ENCODE results near the gene MYBPHL.

The MYBPHL gene

GRCh38 chr1:109263597-109264378 is 43.0 kb downstream of the MYBPHL start:
- peak; percentile 64 for DNase-seq (ENCODE audit: low read depth)

DNA sequence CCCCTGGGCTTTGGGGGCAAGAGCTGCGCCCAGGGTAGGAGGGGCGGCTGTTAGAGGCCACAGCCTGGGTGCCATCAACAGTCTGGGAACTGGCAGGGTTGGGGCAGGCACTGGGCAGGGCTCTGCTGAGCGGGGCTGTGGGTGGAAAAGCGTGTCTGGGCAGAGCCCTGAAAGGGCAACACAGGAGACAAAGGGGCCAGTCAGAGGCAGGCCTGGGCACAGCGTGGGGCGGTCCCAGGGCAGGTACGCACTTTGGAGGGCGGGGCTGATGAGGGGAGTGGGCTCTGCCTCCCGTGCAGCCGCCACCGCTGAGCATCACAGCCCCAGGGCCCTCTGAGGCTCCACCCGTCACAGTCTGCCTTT is 43.6 kb downstream of the MYBPHL start:
- no peak for DNase-seq (ENCODE audit: low read depth)

GRCh38 chr1:109262231-109263055 is 44.4 kb downstream of the MYBPHL start:
- DNase-seq (ENCODE audit: low read depth), result no peak

GRCh38 chr1:109261578-109261977 is 45.2 kb downstream of the MYBPHL start:
- DNase-seq (ENCODE audit: low read depth), result no peak

DNA sequence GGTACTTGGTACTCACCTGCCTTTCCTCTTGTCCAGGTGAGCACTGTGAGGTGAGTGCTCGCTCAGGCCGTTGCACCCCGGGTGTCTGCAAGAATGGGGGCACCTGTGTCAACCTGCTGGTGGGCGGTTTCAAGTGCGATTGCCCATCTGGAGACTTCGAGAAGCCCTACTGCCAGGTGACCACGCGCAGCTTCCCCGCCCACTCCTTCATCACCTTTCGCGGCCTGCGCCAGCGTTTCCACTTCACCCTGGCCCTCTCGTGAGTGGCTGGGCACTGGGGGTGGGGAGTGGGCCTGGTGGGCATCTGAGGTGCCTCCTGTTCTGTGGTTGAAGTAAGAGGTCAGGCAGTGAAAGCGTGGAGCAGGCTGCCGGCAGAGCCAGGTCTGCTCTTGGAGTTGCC is 45.8 kb downstream of the MYBPHL start:
- DNase-seq (ENCODE audit: low read depth), result no peak

GRCh38 chr1:109259674-109260557 is 46.9 kb downstream of the MYBPHL start:
- DNase-seq (ENCODE audit: low read depth), result no peak

DNA sequence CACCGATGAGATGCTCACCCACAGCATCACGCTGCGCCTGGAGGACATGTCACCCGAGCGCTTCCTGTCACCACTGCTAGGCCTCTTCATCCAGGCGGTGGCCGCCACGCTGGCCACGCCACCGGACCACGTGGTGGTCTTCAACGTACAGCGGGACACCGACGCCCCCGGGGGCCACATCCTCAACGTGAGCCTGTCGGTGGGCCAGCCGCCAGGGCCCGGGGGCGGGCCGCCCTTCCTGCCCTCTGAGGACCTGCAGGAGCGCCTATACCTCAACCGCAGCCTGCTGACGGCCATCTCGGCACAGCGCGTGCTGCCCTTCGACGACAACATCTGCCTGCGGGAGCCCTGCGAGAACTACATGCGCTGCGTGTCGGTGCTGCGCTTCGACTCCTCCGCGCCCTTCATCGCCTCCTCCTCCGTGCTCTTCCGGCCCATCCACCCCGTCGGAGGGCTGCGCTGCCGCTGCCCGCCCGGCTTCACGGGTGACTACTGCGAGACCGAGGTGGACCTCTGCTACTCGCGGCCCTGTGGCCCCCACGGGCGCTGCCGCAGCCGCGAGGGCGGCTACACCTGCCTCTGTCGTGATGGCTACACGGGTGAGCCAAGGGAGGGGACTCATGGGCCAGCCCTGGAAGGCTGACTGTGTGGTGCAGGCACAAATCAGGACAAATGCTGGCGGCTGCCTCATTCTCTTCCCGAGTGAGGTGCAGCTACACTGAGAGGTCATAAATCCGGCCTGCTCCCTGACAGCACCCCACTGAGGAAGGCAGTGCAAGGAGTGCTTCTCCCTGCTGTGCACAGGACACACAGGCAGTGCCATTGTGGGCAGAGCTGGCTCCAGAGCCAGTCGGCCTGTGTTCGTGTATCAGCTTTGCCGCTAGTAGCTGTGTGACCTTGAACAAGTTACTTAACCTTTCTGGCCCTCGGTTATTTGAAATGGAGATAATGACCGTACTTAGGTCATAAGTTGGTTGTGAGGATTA is 48.0 kb downstream of the MYBPHL start:
- no peak for DNase-seq (ENCODE audit: low read depth)

- no peak for DNase-seq (ENCODE audit: low read depth)
These were observed 49.0 kb downstream of the MYBPHL start for GRCh38 chr1:109257682-109258421.

DNA sequence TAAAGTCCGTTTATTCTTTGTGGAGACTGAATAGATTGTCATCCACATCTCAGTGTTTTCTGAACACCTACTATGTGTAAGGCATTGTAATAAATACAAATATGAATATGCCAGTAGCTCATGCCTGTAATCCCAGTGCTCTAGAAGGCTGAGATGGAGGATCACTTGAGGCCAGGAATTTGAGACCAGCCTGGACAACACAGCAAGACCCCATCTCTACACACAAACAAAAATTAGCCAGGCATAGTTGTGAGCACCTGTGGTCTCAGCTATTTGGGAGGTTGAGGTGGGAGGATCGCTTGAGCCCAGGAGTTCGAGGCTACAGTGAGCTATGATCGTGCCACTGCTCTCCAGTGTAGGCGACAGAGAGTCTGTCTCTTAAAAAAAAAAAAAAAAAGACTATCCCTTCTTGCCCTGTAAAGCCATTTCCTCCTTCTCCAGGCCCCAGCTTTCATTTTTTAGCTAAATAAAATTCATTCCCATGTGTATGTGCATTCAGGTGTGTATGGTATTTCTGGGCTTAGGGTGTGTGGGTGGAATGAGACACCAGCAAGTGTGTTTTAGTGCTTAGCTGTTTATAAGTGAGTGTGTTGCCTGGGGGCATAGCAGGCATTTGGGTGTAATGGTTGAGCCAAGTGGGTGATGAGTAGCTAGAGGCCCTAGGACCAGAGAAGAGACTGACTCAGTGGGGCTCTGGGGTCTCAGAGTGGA is 49.7 kb downstream of the MYBPHL start:
- DNase-seq (ENCODE audit: low read depth), result no peak

- DNase-seq (ENCODE audit: low read depth), result no peak
These were observed 50.7 kb downstream of the MYBPHL start for GRCh38 chr1:109256085-109256484.

- DNase-seq (ENCODE audit: low read depth), result no peak
These were observed 51.1 kb downstream of the MYBPHL start for GRCh38 chr1:109255678-109256077.

- DNase-seq (ENCODE audit: low read depth), result no peak
These were observed 51.6 kb downstream of the MYBPHL start for GRCh38 chr1:109255097-109255651.

DNA sequence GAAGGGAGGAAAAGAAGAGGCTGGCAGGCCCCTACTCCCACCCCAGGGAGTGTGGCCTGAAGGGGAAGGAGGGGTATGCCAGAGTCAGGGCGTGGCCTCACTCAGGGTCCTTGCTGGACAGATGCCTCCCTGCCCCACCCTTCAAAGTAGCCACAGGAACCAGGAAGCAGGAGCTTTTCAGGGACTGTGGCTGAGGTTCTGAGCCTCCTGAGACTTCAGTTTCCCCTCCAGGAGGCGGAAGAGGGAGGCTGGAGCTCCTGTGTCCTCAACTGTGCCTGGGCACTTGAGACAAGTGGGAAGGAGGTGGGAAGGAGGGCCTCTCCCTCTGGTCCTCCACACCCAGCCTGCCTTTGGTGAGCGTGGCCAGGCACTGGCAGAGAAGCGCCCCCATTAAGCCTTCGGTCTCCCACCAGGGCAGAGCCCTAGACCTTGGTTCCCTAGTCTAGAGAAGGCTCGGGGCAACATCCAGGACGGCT is 52.2 kb downstream of the MYBPHL start:
- DNase-seq (ENCODE audit: low read depth), result no peak

- no peak for DNase-seq (ENCODE audit: low read depth)
These were observed 52.8 kb downstream of the MYBPHL start for GRCh38 chr1:109253803-109254620.

GRCh38 chr1:109252893-109253802 is 53.7 kb downstream of the MYBPHL start:
- DNase-seq (ENCODE audit: low read depth), result no peak

DNA sequence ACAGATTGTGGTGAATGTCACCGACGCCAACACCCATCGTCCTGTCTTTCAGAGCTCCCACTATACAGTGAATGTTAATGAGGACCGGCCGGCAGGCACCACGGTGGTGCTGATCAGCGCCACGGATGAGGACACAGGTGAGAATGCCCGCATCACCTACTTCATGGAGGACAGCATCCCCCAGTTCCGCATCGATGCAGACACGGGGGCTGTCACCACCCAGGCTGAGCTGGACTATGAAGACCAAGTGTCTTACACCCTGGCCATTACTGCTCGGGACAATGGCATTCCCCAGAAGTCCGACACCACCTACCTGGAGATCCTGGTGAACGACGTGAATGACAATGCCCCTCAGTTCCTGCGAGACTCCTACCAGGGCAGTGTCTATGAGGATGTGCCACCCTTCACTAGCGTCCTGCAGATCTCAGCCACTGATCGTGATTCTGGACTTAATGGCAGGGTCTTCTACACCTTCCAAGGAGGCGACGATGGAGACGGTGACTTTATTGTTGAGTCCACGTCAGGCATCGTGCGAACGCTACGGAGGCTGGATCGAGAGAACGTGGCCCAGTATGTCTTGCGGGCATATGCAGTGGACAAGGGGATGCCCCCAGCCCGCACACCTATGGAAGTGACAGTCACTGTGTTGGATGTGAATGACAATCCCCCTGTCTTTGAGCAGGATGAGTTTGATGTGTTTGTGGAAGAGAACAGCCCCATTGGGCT is 54.5 kb downstream of the MYBPHL start:
- no peak for DNase-seq (ENCODE audit: low read depth)
